ENCODE data around the gene ATG16L1. TPM values are rescaled to one million over a fixed set of nuclear protein-coding genes. Genes with fewer than 3 reads are reported as not detected.

The ATG16L1 gene
- total RNA-seq, 1 experiment from 2014 or later: 30.6 TPM

DNA sequence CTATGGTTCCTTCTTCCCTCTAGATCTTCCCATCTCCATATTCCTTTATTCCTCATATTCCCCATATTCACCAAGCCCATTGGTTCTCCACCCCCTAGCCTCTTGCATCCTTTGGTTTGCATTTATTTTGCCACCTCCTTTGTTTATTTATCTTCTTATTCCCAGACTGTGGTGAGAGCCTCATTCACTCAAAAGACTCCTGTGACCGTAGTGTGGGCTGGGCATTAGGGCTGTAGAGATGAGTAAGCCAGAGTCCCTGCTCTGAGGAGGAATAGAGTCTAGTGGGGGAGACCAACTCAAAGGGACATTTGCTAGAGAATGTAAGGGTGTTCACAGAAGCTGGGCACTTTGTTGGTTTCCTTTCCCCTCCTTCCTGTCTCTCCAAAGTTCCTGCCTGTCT, 8.3 kb downstream of the ATG16L1 start:
- peak; percentile 37 for DNase-seq (ENCODE audit: low spot score)

DNA sequence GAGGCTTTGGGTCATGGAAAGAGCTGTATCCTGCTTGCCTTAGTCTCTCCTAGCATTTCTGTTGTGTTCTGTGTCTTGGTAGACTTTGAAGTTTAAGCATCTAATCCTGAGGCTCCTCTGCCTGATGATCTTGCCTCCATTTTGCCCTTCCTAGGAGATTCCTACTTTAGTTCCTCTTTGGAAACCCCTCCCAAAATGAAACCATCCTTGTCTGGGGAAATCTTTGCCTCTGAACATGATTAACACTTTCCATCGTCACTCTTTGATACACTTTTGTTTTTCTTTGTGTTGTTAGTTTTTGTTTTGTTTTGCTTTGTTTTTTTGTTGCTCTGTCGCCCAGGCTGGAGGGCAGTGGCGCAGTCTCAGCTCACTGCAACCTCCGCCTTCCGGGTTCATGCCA, 9.2 kb downstream of the ATG16L1 start:
- no peak for DNase-seq (ENCODE audit: low spot score)

DNA sequence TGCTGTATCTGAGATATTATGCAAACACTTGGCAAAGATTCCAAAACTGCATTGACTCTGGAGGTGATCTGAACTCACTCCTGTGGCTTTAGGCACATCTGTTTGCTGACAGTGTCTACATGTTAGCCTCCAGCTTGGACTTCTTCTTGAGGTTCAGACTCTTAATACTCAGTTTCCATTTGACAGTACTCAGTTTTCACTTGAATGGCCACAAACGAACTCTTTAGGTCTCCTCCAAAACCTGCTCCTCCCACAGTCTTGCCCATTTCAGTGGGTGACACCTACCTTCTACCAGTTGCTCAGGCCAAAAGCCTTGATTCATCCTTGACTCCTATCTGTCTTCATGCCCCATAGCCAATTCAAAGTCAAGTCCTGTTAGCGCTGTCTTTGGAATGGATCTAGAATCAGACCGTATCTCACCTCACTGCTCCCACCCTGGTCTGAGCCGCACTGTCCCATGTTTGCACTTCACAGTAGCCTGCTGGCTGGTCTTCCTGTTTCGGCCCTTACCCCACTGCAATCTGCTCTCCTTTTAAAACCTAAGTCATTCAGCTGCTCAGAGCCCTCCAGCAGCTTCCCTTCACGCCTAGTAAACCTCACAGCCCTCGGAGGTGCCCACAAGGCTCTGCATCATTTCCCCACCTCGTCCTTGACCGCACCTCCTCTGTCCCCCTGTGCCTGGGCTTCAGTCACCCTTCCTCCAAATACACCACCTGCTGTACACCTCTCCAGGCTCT, 10.5 kb downstream of the ATG16L1 start:
- DNase-seq (ENCODE audit: low spot score): no peak

DNA sequence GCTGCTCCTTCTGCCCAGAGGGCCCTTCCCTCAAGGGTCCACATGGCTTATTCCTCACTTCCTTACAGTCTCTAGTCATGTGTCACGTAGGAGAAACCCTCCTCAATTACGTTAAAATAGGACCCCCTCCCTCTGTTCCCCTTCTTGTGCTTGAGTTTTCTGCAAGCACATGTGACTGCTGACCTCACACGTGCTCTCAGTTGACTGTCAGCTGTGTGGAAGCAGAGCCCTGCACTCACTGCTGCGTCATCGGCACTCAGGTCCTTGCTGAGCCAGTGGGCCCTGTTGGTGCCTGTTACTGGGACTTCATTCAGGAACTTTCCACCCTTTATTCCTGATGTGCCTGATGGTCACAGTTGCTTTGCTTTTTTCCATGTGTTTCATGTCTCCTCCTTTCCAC, 11.1 kb downstream of the ATG16L1 start:
- DNase-seq (ENCODE audit: low spot score): no peak

DNA sequence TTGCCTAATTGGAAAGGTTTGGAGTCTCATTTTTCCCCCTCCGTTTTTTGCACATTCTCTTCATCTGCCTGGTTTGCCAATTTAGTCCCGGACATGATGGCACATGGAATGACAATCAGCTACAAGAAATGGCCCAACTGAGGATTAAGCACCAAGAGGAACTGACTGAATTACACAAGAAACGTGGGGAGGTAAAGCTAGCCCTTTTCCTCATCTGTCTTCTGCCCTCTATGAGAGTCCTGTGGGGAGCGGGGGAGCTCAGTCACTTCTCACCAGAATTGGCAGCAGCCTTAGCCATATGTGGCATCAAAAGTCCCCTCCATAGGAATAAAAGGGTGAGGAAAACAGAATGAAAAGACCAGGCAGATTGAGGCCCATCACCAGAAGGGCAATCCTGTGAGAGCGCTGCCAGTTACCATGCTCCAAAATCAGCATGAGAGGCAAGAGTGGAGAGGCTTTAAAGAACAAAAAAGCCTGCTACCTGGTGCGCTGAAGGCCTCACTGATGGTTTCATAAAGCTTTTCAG, 11.6 kb downstream of the ATG16L1 start:
- DNase-seq (ENCODE audit: low spot score): no peak

DNA sequence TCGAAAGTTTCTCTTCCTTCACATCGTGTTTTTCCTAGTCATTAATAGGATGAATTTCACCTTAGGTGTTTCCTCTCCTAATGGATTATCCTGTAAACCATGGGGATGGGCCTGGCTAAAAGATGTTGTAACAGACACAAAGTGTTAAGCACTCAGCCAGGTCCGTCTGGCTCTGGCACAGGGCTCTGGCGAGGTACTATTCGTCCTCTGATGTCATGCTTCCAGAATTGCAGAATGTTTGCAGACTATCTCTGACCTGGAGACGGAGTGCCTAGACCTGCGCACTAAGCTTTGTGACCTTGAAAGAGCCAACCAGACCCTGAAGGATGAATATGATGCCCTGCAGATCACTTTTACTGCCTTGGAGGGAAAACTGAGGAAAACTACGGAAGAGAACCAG, 13.2 kb downstream of the ATG16L1 start:
- no peak for DNase-seq (ENCODE audit: low spot score)

DNA sequence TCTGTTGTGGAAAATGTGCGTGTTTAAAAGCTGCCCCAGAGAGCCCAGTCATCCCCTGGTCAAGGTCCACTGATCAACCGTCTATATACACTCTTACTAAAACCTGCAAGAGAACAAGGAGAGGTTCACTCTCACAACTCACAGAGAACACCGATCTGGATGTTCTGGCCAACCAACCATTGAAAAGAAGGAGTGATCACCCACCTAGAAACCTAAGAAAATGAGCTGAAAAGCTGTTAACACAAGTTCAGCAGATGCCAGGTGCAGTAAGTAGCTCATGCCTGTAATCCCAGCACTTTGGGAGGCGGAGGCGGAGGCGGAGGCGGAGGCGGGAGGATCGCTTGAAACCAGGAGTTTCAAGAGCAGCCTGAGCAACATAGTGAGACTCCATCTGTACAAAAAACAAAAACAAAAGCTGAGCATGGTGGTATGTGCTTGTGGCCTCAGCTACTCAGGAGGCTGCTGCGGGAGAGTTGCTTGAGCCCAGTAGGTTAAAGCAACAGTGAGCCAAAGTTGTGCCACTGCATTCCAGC, 14.5 kb downstream of the ATG16L1 start:
- no peak for DNase-seq (ENCODE audit: low spot score)

DNA sequence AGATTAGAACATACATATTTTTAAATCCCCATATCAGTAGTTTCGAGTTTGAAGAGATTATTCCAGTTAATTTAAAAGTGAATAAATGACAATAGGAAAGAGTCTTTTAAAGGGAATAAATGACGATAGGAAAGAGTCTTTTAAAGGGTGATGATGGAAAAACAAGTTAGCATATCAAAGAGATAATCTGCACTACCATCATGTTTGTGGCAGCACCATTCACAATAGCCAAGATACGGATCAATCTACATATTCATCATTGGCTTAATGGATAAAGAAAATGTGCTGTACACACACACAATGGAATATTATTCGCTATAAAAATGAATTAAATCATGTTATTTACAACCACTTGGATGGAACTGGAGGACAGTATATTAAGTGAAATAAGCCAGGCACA, 15.0 kb downstream of the ATG16L1 start:
- DNase-seq (ENCODE audit: low spot score): no peak

DNA sequence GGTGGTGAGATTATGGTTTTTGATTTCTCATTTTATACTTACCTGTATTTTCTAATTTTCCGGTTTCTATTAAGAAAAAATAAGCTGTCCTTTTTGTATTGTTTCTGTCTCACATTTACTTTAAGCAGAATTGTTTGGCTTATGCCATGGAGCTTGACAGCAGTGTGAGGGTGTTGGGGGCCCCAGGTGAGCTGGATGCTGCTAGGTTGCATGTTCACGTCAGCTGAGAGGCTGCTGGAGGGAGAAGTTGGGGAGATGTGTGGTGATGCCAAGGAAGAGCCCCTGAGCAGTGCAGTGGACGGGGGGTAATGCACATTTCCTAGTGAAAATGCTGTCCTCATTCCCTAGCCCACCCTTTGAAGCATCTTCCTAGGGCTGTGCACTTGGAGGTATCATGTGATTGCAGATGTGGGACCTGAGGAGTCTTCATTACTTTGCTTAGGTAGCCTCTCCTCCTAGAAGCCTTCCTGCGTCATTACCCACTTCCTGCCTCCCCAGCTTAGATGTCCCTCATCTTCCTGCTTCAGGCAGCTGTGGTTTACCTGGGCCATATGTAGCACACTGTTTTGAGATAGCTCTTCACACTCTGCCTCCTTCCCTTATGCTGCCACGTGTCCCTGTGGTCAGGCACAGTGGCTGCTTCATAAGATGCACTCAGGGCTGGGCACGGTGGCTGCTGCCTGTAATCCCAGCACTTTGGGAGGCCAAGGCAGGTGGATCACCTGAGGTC, 16.2 kb downstream of the ATG16L1 start:
- DNase-seq (ENCODE audit: low spot score): no peak

DNA sequence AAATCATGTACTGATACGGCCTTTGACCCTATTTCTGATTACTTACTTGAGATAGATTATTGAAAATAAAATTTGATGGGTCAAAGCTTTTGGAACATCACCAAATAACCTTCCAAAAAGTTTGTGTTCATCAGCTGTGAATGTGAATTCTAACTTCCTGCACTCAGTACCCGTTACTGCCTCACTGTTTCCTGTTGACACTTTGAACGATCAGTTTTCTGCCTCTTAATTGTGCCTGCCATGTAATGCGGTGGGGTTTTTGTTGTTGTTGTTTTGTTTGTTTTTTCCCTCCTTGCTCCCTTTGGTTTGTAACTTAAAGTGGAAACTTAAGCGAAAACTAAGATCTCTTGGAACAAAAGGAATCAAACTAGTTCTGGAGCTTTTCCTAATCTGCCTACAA, 18.9 kb downstream of the ATG16L1 start:
- DNase-seq (ENCODE audit: low spot score): no peak

DNA sequence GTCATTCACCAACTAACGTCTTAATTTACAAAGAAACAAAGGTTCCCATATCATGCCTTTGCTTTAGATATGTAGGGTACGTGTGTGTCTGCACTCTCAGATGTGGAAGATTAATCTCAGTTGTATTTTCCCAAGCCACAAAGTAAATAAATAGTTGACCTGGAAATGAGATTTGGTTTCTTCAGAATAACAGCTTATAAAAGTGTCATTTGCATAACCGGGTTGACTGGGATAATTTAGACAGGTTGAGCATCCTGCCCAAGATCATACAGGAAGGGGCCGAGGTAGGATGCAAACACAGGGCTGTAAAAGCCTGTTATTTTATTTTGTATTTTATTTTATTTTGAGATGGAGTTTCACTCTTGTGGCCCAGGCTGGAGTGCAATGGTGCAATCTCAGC, 19.5 kb downstream of the ATG16L1 start:
- DNase-seq (ENCODE audit: low spot score): no peak

DNA sequence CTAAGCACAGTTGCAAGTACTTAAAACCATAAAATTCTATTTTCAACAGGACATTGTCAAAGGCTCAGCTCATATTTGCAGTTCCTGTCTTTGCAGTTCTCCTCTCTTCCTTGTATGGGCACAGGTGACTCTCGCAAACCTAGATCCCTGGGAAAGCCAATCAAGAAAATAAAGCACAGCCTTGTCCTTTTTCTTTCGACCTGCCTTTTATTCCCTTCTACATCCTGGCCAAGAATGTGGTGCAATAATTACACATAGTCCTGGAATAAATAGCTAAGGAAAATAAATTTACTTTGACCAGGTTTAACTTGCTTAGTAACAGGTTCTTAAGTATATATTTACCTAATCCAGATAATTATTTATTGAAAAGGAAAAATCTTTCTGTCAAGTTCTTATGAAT, 20.2 kb downstream of the ATG16L1 start:
- DNase-seq (ENCODE audit: low spot score): no peak

DNA sequence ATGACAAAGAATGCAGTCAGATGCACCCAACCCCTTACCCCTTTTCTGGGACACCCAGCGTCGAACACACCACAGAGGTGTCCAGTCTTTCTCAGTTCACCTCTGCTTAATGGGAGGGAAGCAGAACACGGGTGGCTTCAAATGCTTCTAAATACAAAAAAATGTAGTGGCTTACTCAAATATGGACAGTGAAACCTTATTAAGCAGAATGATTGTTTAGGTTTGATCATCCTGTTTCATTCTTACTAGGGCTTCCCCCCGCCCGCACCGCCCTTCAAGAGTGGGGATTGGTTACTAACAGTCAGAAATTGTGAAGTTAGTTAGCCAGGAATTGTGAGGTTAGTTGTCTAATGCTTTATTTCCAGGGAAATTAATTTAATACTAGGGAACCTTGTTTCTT, 21.6 kb downstream of the ATG16L1 start:
- no peak for DNase-seq (ENCODE audit: low spot score)

DNA sequence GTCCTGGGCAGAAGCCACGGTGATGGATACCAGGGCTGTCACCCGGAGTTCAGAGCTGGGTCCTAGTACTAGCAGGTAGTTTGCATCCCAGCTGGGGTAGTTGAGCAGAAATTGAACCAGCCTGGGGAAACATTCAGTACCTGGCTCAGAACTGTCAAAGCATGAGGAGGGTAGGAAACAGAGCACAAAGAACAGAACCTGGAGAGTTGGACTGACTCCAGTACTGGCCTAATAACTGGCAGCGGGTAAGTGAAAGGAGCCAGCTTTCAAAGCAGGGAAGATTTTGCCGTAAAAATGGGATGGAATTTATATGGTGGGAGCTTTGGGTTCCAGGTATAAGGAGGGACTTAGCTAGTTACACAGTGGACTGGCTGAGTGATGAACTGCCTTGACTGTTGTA, 23.8 kb downstream of the ATG16L1 start:
- DNase-seq (ENCODE audit: low spot score): no peak

DNA sequence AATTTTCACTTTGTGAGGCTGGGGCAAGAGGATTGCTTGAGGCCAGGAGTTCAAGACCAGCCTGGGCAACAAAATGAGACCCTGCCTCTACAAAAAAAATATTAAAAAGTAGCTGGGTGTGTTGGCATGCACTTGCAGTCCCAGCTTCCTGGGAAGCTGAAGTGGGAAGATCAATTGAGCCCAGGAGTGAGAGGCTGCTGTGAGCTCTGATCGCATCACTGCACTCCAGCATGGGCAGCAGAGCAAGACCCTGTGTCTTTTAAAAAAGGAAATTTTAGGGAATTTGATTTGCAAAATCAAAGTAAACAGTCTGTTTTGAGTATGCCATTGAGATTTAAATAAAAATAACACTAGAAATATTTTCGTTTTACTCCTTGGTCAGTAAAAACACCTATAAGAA, 27.4 kb downstream of the ATG16L1 start:
- no peak for DNase-seq (ENCODE audit: low spot score)

DNA sequence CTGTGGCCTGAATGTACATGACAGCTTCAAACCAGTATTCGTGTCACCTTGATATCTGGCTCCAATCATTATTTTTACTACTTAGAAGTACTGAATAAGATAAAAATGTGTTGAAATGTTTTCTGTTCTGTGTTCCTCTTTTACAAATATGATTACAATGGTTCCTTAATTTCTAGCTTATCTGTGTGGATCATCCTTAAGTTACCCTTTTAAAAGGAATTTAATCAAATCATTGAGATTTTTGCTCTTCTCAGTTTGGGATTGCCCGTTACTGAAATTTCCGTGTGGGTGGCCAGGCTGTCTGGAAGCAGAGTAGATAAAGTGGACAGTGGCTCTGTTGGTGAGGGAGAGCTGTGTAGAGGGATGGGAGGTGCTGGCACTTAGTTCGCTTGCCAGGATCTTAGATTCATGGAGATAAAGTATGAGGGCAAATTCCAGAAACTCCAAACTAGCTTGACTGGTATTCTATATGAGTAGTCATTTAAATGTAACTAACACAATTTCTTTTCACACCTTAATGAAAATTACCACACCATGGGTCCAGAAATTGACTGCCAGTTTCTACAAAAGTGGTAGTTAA, 28.7 kb downstream of the ATG16L1 start:
- DNase-seq (ENCODE audit: low spot score): no peak

DNA sequence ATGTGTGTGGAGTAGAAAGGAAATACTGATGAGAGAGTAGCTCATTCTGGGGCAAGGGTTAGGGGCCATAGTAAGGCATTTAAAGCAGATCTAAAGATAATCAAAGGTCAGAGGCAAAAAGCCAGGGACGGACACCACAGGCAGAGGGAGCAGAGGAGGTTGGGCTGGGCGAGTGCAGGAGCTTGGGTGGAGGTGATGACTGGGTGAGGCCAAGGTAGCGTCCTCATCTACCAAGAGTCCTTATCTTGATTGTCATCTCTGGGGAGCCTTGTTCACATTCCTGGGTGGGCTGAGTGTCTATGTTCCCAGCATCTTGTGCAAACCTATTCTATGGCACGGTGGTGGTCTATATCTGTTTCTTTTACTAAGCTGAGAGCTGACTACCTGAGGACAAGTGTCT, 30.1 kb downstream of the ATG16L1 start:
- no peak for DNase-seq (ENCODE audit: low spot score)

DNA sequence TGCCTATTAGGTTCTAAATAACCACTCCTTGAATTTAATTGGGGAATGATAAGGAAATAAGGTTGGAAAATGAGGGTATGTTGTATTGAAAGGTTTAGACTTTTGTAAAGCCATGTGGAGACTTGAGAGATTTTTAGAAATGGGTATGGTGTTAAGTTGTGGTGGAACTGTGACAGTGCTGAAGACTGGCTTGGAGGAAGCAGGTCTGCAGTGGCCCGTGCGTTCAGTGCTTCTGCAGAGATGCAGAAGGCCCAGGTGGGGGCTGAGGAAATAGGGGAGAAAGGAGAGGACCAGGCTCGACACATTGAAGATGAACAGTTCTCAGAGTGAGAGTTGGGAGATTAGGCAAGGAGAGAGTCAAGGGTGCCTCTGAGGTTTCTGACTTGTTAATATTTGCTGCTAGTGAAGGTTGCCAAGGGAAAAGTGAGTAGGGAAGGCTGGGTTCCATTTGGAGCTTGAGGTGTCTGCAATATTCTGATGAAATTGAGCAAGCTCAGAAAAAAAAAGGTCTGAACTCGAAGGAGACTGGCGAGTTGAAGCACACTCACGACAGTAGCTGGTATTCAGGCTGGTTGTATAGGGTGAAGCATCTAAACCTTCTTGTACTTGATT, 30.6 kb downstream of the ATG16L1 start:
- DNase-seq (ENCODE audit: low spot score): no peak

DNA sequence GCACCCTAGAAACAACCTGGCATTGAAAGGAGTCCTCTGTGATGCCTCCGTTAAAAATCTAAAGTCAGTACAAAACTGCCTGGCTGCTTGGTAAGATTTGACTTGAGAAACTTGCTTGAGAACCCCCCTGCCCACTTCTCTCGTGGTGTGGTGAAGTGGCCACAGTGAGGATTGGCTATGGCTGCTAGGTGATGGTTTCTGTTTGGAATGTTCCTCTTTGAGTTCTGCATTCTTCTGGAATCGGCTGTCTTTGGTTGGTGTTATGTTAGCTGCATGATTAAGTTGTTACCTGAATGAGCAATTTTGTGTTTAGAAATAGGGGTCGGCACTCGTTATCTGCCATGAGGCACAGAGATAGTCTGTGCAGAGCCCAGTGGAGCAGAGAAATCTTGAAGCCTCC, 34.4 kb downstream of the ATG16L1 start:
- DNase-seq (ENCODE audit: low spot score): no peak

DNA sequence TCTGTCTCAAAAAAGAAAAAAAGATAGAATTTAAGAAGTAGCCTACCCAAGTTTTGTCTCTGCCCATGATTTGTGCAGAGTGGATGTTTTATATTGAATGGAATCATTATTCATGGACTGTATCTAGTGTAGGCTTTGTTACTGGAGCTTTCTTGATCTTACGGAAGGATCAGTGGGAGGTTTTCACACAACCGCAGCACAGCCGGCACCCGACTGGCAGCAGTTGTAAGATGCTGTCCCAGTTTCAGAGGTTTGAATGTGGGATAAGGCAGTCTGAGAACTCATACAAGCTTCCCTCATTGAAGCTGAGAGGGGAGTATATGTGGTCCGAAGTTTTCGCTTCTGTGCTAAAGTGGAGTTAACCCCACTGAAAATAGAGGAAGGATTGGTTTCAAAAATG, 36.4 kb downstream of the ATG16L1 start:
- DNase-seq (ENCODE audit: low spot score): no peak

DNA sequence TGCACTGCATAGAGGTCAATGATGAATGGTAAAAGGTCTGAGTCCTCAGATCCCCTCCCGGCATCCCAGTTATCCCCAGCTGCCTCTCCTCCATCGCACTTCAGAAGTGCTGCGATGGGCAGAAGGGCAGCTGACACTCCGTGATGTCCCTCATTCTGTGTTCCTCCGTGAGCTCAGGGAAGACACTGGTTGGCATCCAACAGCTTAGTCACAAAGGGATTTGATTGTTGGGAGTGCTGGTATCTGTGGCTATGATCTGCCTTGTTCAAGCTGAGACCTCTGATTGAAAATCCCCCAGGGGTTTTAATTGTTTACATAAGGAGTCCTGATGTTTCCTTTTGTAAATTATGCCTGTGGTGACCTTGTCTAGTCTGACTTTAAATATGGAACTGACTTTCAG, 37.2 kb downstream of the ATG16L1 start:
- no peak for DNase-seq (ENCODE audit: low spot score)

DNA sequence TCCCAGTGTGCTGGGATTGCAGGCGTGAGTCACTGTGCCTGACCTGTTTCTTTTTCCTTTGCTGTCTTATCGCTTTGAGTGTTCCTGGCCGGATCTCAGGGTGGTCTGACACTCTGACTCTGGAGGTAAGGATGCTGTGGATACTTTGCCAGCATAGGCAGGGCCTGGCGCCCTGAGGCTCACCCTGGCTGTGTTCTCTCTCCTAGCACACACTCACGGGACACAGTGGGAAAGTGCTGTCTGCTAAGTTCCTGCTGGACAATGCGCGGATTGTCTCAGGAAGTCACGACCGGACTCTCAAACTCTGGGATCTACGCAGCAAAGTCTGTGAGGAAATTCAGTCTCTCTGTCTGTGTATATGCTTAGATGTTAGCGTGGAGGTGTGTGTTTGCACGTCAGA, 38.2 kb downstream of the ATG16L1 start:
- DNase-seq (ENCODE audit: low spot score): no peak

All from H4 (cell line).